Parathyroid adenoma (tissue), 2 donors: ENCODE data around the gene NVL.

Source experiments
- H2AFZ ChIP-seq: fragments of 300-600 bp; sonication (generic); one replicate; pipeline ENCODE4 v1.7.0; 2017; ENCODE audit warnings: antibody characterized with exemption, mild to moderate bottlenecking
- H3K27ac ChIP-seq: fragments of 300-600 bp; sonication (generic); one replicate; pipeline ENCODE4 v1.7.0; 2017
- H3K27me3 ChIP-seq: fragments of 300-600 bp; sonication (generic); one replicate; pipeline ENCODE4 v1.7.0; 2017; ENCODE audit warnings: low read length; ENCODE audit not compliant: control insufficient read depth, insufficient read depth
- H3K36me3 ChIP-seq: fragments of 300-600 bp; sonication (generic); one replicate; pipeline ENCODE4 v1.7.0; 2017; ENCODE audit warnings: low read length; ENCODE audit not compliant: control insufficient read depth, insufficient read depth
- H3K4me1 ChIP-seq: fragments of 300-600 bp; sonication (generic); one replicate; pipeline ENCODE4 v1.7.0; 2017; ENCODE audit warnings: control low read depth
- H3K4me2 ChIP-seq: fragments of 300-600 bp; sonication (generic); one replicate; pipeline ENCODE4 v1.7.0; 2017; ENCODE audit warnings: low read length
- H3K4me3 ChIP-seq: fragments of 300-600 bp; sonication (generic); one replicate; pipeline ENCODE4 v1.7.0; 2017; ENCODE audit warnings: low read depth, low read length
- H3K79me2 ChIP-seq: fragments of 300-600 bp; sonication (generic); one replicate; pipeline ENCODE4 v1.7.0; 2017; ENCODE audit warnings: control low read depth
- H3K9ac ChIP-seq: fragments of 300-600 bp; sonication (generic); one replicate; pipeline ENCODE4 v1.7.0; 2017; ENCODE audit warnings: mild to moderate bottlenecking
- H3K9me3 ChIP-seq: fragments of 300-600 bp; sonication (generic); one replicate; pipeline ENCODE4 v1.7.0; 2017; ENCODE audit warnings: low read length; ENCODE audit not compliant: control insufficient read depth
- CTCF ChIP-seq: fragments of 300-600 bp; sonication (generic); IDR thresholded peaks from one replicate; pipeline ENCODE4 v1.7.0; 2017; ENCODE audit warnings: antibody characterized with exemption, mild to moderate bottlenecking
- donor health status: primary hyperparathyroidism.

NVL gene

GRCh38 chr1:224266915-224267856, 62.8 kb downstream of the NVL start:
- H3K9ac ChIP-seq = no peak overlapping the region
- no peaks in the 10 kb centered on the region for H3K79me2 ChIP-seq
- no peaks in the 10 kb centered on the region for H3K36me3 ChIP-seq
- H3K4me2 ChIP-seq = peak overlapping the region; percentile 17
- H2AFZ ChIP-seq = no peak overlapping the region
- peaks cover 4% of the 10 kb centered on the region for H3K4me1 ChIP-seq
- no peaks in the 10 kb centered on the region for H3K9me3 ChIP-seq
- H3K27ac ChIP-seq = peak overlapping the region; percentile 5
- no peak overlapping the region for H3K4me3 ChIP-seq
- no peak for TF ChIP-seq CTCF
- no peaks in the 10 kb centered on the region for H3K27me3 ChIP-seq

GRCh38 chr1:224266105-224266914, 63.7 kb downstream of the NVL start:
- Histone ChIP-seq H2AFZ (no peak overlapping the region), H3K9me3 (no peaks in the 10 kb centered on the region), H3K27me3 (no peaks in the 10 kb centered on the region), H3K27ac (peak overlapping the region; percentile 38), H3K36me3 (no peaks in the 10 kb centered on the region), H3K9ac (no peak overlapping the region), H3K4me1 (peaks cover 4% of the 10 kb centered on the region), H3K4me2 (peak overlapping the region; percentile 23), H3K4me3 (no peak overlapping the region), H3K79me2 (no peaks in the 10 kb centered on the region)
- no peak for TF ChIP-seq CTCF

DNA sequence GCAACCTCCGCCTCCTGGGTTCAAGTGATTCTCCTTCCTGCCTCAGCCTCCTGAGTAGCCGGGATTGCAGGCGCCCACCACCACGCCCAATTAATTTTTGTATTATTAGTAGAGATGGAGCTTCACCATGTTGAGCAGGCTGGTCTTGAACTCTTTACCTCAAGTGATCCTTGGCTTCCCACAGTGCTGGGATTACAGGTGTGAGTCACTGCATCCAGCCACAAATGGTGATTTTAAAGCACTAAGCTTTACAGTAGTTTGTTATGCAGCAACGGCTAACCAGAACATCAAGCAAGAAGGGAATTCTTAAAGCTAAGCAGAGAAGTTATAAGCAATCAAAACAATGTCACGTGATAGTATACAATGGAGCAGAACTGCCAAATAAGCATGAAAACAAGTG, 65.7 kb downstream of the NVL start:
- no peak overlapping the region for H3K9ac ChIP-seq
- H3K4me2 ChIP-seq = no peak overlapping the region
- no peak for TF ChIP-seq CTCF
- no peak overlapping the region for H3K27ac ChIP-seq
- no peaks in the 10 kb centered on the region for H3K79me2 ChIP-seq
- no peaks in the 10 kb centered on the region for H3K36me3 ChIP-seq
- no peak overlapping the region for H3K4me3 ChIP-seq
- H3K27me3 ChIP-seq = no peaks in the 10 kb centered on the region
- no peaks in the 10 kb centered on the region for H3K9me3 ChIP-seq
- H3K4me1 ChIP-seq = peaks cover 4% of the 10 kb centered on the region
- no peak overlapping the region for H2AFZ ChIP-seq

- H3K36me3 ChIP-seq = no peaks in the 10 kb centered on the region
- no peaks in the 10 kb centered on the region for H3K79me2 ChIP-seq
- H3K4me1 ChIP-seq = peaks cover 4% of the 10 kb centered on the region
- no peak for TF ChIP-seq CTCF
- no peak overlapping the region for H3K27ac ChIP-seq
- H3K27me3 ChIP-seq = no peaks in the 10 kb centered on the region
- H2AFZ ChIP-seq = no peak overlapping the region
- no peak overlapping the region for H3K4me2 ChIP-seq
- H3K4me3 ChIP-seq = no peak overlapping the region
- H3K9ac ChIP-seq = no peak overlapping the region
- H3K9me3 ChIP-seq = no peaks in the 10 kb centered on the region
These were observed 67.5 kb downstream of the NVL start for GRCh38 chr1:224262373-224263054.
